Loucy (cell line): ENCODE measurements around the gene FABP3.

Source experiments
- H2AFZ ChIP-seq: fragments of 200-600 bp; sonication (generic); 2 replicates; pipeline ENCODE4 v1.6.0; 2016; ENCODE audit warnings: antibody characterized with exemption, mild to moderate bottlenecking, low read length, moderate library complexity
- H3F3A ChIP-seq: fragments of 200-600 bp; 2 replicates; pipeline ENCODE4 v1.6.0; 2016; ENCODE audit warnings: antibody characterized with exemption, low read depth, mild to moderate bottlenecking
- H3K27me3 ChIP-seq: fragments of 200-600 bp; sonication (generic); 2 replicates; pipeline ENCODE4 v1.6.1; 2014; ENCODE audit warnings: low read length, mild to moderate bottlenecking; ENCODE audit not compliant: insufficient read depth, poor library complexity, severe bottlenecking
- H3K36me3 ChIP-seq: fragments of 200-600 bp; sonication (generic); 2 replicates; pipeline ENCODE4 v1.6.1; 2016; ENCODE audit warnings: low read length; ENCODE audit not compliant: insufficient read depth
- H3K4me1 ChIP-seq: fragments of 200-600 bp; sonication (generic); 2 replicates; pipeline ENCODE4 v1.5.1; 2014; ENCODE audit warnings: low read length, mild to moderate bottlenecking; ENCODE audit not compliant: insufficient read depth, poor library complexity, severe bottlenecking
- H3K4me2 ChIP-seq: fragments of 200-600 bp; sonication (generic); 2 replicates; pipeline ENCODE4 v1.6.0; 2014; ENCODE audit warnings: antibody characterized with exemption, low read length, low read depth, mild to moderate bottlenecking; ENCODE audit not compliant: poor library complexity, severe bottlenecking
- H3K4me3 ChIP-seq: fragments of 200-600 bp; sonication (generic); 2 replicates; pipeline ENCODE4 v1.5.1; 2014; ENCODE audit warnings: low read length, mild to moderate bottlenecking, mixed read lengths; ENCODE audit not compliant: poor library complexity, severe bottlenecking
- H3K79me2 ChIP-seq: fragments of 200-600 bp; sonication (generic); 2 replicates; pipeline ENCODE4 v1.6.1; 2014; ENCODE audit warnings: low read length; ENCODE audit not compliant: insufficient read depth
- H3K9ac ChIP-seq: fragments of 200-600 bp; sonication (generic); 2 replicates; pipeline ENCODE4 v1.6.0; 2014; ENCODE audit warnings: mild to moderate bottlenecking, low read depth, low read length, moderate library complexity; ENCODE audit not compliant: poor library complexity, severe bottlenecking
- H3K9me2 ChIP-seq: fragments of 200-600 bp; sonication (generic); replicated peaks from 2 replicates; pipeline ENCODE4 v1.6.1; 2016; ENCODE audit warnings: low read depth, low read length, mixed read lengths
- H3K9me3 ChIP-seq: fragments of 200-600 bp; sonication (generic); 2 replicates; pipeline ENCODE4 v1.6.1; 2014; ENCODE audit warnings: mild to moderate bottlenecking, antibody characterized with exemption, low read length, low read depth; ENCODE audit not compliant: insufficient read depth
- H4K20me1 ChIP-seq: fragments of 200-600 bp; sonication (generic); 2 replicates; pipeline ENCODE4 v1.6.0; 2014; ENCODE audit warnings: antibody characterized with exemption, low read length, mild to moderate bottlenecking; ENCODE audit not compliant: insufficient read depth, poor library complexity, severe bottlenecking
- CTCF ChIP-seq: fragments of 200-600 bp; sonication (generic); conservative IDR thresholded peaks from 2 replicates; pipeline ENCODE4 v1.5.1; 2014; ENCODE audit warnings: mild to moderate bottlenecking, antibody characterized with exemption, low read length
- EZH2phosphoT487 ChIP-seq: fragments of 200-600 bp; IDR thresholded peaks from 2 replicates; pipeline ENCODE4 v1.6.1; 2018; ENCODE audit warnings: antibody characterized with exemption, mild to moderate bottlenecking, moderate library complexity, borderline replicate concordance

Gene FABP3

DNA sequence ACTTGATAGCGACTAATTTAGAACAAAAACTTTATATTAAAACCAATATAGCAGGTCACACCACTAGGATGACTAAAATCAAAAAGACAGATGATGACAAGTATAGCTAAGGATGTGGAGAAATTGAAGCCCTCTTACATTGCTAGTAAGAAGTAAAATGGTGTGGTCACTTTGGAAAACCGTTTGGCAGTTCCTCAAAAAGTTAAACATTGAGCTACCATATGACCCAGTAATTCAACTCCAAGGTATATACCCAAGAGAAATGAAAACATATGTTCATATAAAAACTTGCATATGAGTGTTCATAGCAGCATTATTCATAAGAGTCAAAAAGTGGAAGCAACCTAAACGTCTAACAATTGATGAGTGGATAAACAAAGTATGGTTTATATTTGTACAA, 27.1 kb upstream of the FABP3 start:
- H3K4me2 ChIP-seq: no peak overlapping the region
- H3K27me3 ChIP-seq: no peaks in the 10 kb centered on the region
- H3K79me2 ChIP-seq: no peaks in the 10 kb centered on the region
- no peak overlapping the region for H3K4me3 ChIP-seq
- no peaks in the 10 kb centered on the region for H3K9me2 ChIP-seq
- no peak overlapping the region for H3K9ac ChIP-seq
- no peaks in the 10 kb centered on the region for H3F3A ChIP-seq
- peaks cover 7% of the 10 kb centered on the region for H3K4me1 ChIP-seq
- no peak for TF ChIP-seq EZH2phosphoT487
- H3K9me3 ChIP-seq: no peaks in the 10 kb centered on the region
- H3K36me3 ChIP-seq: no peaks in the 10 kb centered on the region
- H4K20me1 ChIP-seq: no peaks in the 10 kb centered on the region
- no peak overlapping the region for H2AFZ ChIP-seq

GRCh38 chr1:31398246-31398645, 25.4 kb upstream of the FABP3 start:
- Histone ChIP-seq H3K4me2 (no peak overlapping the region), H4K20me1 (no peaks in the 10 kb centered on the region), H3K79me2 (no peaks in the 10 kb centered on the region), H3F3A (no peaks in the 10 kb centered on the region), H3K9ac (no peak overlapping the region), H2AFZ (no peak overlapping the region), H3K27me3 (no peaks in the 10 kb centered on the region), H3K9me3 (no peaks in the 10 kb centered on the region), H3K36me3 (no peaks in the 10 kb centered on the region), H3K4me1 (peaks cover 13% of the 10 kb centered on the region), H3K4me3 (no peak overlapping the region), H3K9me2 (no peaks in the 10 kb centered on the region)
- TF ChIP-seq EZH2phosphoT487 (no peak), CTCF (no peak)

DNA sequence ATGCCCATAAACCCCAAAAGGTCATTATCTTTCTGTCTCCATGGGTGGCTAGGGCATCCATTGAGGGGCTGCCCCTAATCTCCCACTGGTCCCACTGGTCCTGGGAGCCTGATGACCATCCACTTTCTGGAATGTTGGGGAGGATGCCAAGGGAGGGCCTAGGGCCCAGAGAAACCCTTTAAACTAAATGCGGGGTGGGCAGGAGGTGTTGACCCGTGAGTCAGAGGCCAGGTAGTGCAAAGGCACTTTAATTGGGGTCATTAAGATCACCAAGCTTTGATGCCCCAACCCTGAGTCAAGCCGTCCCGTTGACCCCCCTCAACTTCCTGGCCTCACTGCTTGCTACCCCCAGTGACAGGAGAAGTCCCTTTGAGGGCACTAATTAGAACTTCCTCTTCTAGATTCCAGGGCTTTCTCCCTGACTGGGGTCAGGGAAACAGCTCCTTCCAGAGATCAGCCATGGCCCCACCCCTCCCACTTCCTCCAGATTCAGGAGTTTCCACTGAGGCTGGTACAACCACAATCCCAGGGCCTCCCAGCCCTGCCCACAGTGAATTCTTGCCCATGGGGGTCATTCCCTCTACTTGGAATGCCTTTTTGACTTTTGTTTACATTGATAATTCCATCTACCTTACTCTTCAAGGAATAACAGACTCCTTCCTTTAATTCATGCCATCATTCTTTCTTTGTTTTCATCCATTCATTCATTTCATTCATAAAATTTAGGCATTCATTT, 24.7 kb upstream of the FABP3 start:
- H3K4me3 ChIP-seq: no peak overlapping the region
- no peaks in the 10 kb centered on the region for H4K20me1 ChIP-seq
- peaks cover 13% of the 10 kb centered on the region for H3K4me1 ChIP-seq
- H3K9me3 ChIP-seq: no peaks in the 10 kb centered on the region
- H3K36me3 ChIP-seq: no peaks in the 10 kb centered on the region
- no peaks in the 10 kb centered on the region for H3F3A ChIP-seq
- no peak overlapping the region for H3K4me2 ChIP-seq
- H2AFZ ChIP-seq: no peak overlapping the region
- TF ChIP-seq CTCF (no peak), EZH2phosphoT487 (no peak)
- no peaks in the 10 kb centered on the region for H3K27me3 ChIP-seq
- no peaks in the 10 kb centered on the region for H3K79me2 ChIP-seq
- H3K9me2 ChIP-seq: no peaks in the 10 kb centered on the region
- no peak overlapping the region for H3K9ac ChIP-seq
